H1 (cell line): ENCODE data around the gene CFAP100.

Source experiments
- CTCF ChIP-seq, 3 experiments: IDR thresholded peaks; 1 replicate in 2 of 3; 2 replicates in 1 of 3; pipeline versions ENCODE4 v1.5.1 to v1.6.1; 2011; ENCODE audit warnings: low read length in 3 of 3, mild to moderate bottlenecking in 3 of 3, inconsistent platforms in 2 of 3, low read depth in 1 of 3, moderate library complexity in 1 of 3; ENCODE audit not compliant: insufficient read depth in 1 of 3; ENCODE audit errors: control extremely low read depth in 1 of 3
- EZH2 ChIP-seq: fragments of 200-600 bp; sonication (generic); IDR thresholded peaks from 2 replicates; pipeline ENCODE4 v1.7.1; 2012; ENCODE audit warnings: low read depth, mild to moderate bottlenecking, moderate library complexity, low read length, inconsistent platforms; ENCODE audit not compliant: severe bottlenecking
- POLR2A ChIP-seq, 2 experiments: IDR thresholded peaks; 1 replicate in 1 of 2; 2 replicates in 1 of 2; pipeline ENCODE4 v1.6.1; 2011; ENCODE audit warnings: low read depth in 2 of 2, low read length in 2 of 2, mild to moderate bottlenecking in 2 of 2; ENCODE audit errors: control extremely low read depth in 1 of 2
- SP2 ChIP-seq: IDR thresholded peaks from 2 replicates; pipeline ENCODE4 v1.6.1; 2012; ENCODE audit warnings: mild to moderate bottlenecking, low read length, inconsistent platforms
- SP4 ChIP-seq: IDR thresholded peaks from 2 replicates; pipeline ENCODE4 v1.6.1; 2012; ENCODE audit warnings: low read length, inconsistent platforms
- YY1 ChIP-seq: IDR thresholded peaks from 2 replicates; pipeline ENCODE4 v1.6.1; 2011; ENCODE audit warnings: low read depth, mild to moderate bottlenecking, low read length

GRCh38 chr3:126417515-126417914 is 22.8 kb downstream of the CFAP100 start:
- no peak for TF ChIP-seq CTCF (IDR thresholded peaks at IDR 0.05; ENCODE audit: control extremely low read depth in 1 of 3, insufficient read depth in 1 of 3, low read depth in 1 of 3, low read length in 3 of 3)
- TF ChIP-seq SP2, result no peak
- no peak for TF ChIP-seq SP4
- no peak for TF ChIP-seq EZH2
- TF ChIP-seq POLR2A (IDR thresholded peaks at IDR 0.05; ENCODE audit: control extremely low read depth in 1 of 2, low read depth in 2 of 2, low read length in 2 of 2), result no peak
- no peak for TF ChIP-seq YY1
